Neural progenitor cell (in vitro differentiated cells): ENCODE results near the gene FER. TPM values are rescaled to one million over a fixed set of nuclear protein-coding genes. Genes with fewer than 3 reads are reported as not detected.

ENCODE experiments used
- DNase-seq: peaks from one replicate; pipeline ENCODE4 v3.0.0-alpha.2; 2016; ENCODE audit warnings: low spot score
- H2AFZ ChIP-seq: fragments of 200-600 bp; sonication (generic); replicated peaks from 2 replicates; pipeline ENCODE4 v1.6.1; 2016; ENCODE audit warnings: antibody characterized with exemption
- H3F3A ChIP-seq: fragments of 200-600 bp; sonication (generic); 2 replicates; pipeline ENCODE4 v1.6.1; 2016; ENCODE audit warnings: antibody characterized with exemption, low read depth
- H3K27ac ChIP-seq: fragments of 200-600 bp; sonication (generic); 2 replicates; pipeline ENCODE4 v1.5.1; 2016; ENCODE audit warnings: mild to moderate bottlenecking
- H3K27me3 ChIP-seq: fragments of 200-600 bp; sonication (generic); 2 replicates; pipeline ENCODE4 v1.6.1; 2016; ENCODE audit warnings: mild to moderate bottlenecking, moderate library complexity
- H3K36me3 ChIP-seq: fragments of 200-600 bp; sonication (generic); 2 replicates; pipeline ENCODE4 v1.5.1; 2016
- H3K4me1 ChIP-seq: fragments of 200-600 bp; sonication (generic); 2 replicates; pipeline ENCODE4 v1.6.1; 2016; ENCODE audit warnings: mixed run types
- H3K4me2 ChIP-seq: fragments of 200-600 bp; sonication (generic); 2 replicates; pipeline ENCODE4 v1.6.1; 2016
- H3K4me3 ChIP-seq: fragments of 200-600 bp; sonication (generic); 2 replicates; pipeline ENCODE4 v1.5.1; 2016
- H3K79me2 ChIP-seq: fragments of 200-600 bp; sonication (generic); 2 replicates; pipeline ENCODE4 v1.6.1; 2016; ENCODE audit warnings: low read depth
- H3K9ac ChIP-seq: fragments of 200-600 bp; sonication (generic); 2 replicates; pipeline ENCODE4 v1.6.1; 2016
- H3K9me3 ChIP-seq: fragments of 200-600 bp; sonication (generic); 2 replicates; pipeline ENCODE4 v1.5.1; 2016; ENCODE audit warnings: low read depth
- H4K20me1 ChIP-seq: fragments of 200-600 bp; sonication (generic); 2 replicates; pipeline ENCODE4 v1.6.1; 2016; ENCODE audit warnings: low read depth
- H3K27ac Mint-ChIP-seq: 3 replicates; pipeline ENCODE4 v1.8.0; 2021; ENCODE audit warnings: mixed read lengths
- H3K27me3 Mint-ChIP-seq: 2 replicates; pipeline ENCODE4 v1.8.0; 2022; ENCODE audit warnings: low read depth, mild to moderate bottlenecking, inconsistent platforms, moderate library complexity, mixed read lengths; ENCODE audit not compliant: insufficient read depth
- H3K36me3 Mint-ChIP-seq: 3 replicates; pipeline ENCODE4 v1.8.0; 2021; ENCODE audit warnings: mixed read lengths
- H3K4me1 Mint-ChIP-seq: 3 replicates; pipeline ENCODE4 v1.8.0; 2021; ENCODE audit warnings: mixed read lengths
- H3K4me3 Mint-ChIP-seq: 3 replicates; pipeline ENCODE4 v1.8.0; 2021; ENCODE audit warnings: mild to moderate bottlenecking, moderate library complexity, mixed read lengths
- H3K9me3 Mint-ChIP-seq: 3 replicates; pipeline ENCODE4 v1.8.0; 2020; ENCODE audit warnings: mixed read lengths
- EZH2 ChIP-seq: fragments of 200-600 bp; sonication (generic); IDR thresholded peaks from 2 replicates; pipeline ENCODE4 v1.6.1; 2017; ENCODE audit warnings: antibody characterized with exemption, mild to moderate bottlenecking, moderate library complexity
- EZH2phosphoT487 ChIP-seq: fragments of 200-600 bp; sonication (generic); IDR thresholded peaks from 2 replicates; pipeline ENCODE4 v1.6.1; 2017; ENCODE audit warnings: antibody characterized with exemption
- total RNA-seq: library from RNA; depleted of rRNA; stranded (reverse); fragments of >200 nt; gene quantifications from 2 replicates; pipeline ENCODE4 v1.2.3, GENCODE V29; 2015; ENCODE audit warnings: low replicate concordance
- TF ChIP-seq, protein P1 (sequence below): fragments of 200-600 bp; sonication (generic); IDR thresholded peaks from 2 replicates; pipeline ENCODE4 v1.5.1; 2017; ENCODE audit warnings: antibody characterized with exemption, mild to moderate bottlenecking

Gene FER
- total RNA-seq, 1 donor from 2014 or later = 25.0 TPM

DNA sequence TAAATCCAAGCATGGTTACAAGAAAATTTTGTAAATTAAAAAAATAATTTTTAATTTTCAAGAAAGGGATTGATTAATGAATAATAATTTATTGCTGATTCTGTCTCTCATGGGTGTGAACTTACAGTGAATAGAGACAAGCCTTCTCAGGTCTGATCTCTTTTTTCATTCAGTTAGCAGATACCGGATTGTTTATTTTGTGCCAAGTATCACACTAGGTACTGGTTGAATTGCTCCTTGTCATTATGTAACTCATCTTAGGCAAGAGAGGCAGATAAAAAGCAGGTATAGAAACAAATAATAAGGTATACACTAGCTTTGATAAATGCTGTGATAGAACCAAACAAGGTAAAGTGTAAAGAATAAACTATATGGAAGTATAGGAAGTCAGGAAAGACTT lies 378.8 kb downstream of the FER start:
- Mint-ChIP-seq H3K27me3 (no peaks in the 10 kb centered on the region), H3K36me3 (no peaks in the 10 kb centered on the region), H3K9me3 (peaks cover 7% of the 10 kb centered on the region), H3K4me1 (peaks cover 5% of the 10 kb centered on the region), H3K27ac (no peak overlapping the region), H3K4me3 (no peak overlapping the region)
- H3K36me3 ChIP-seq = no peaks in the 10 kb centered on the region
- H3K9me3 ChIP-seq = peaks cover 4% of the 10 kb centered on the region
- no peak overlapping the region for H2AFZ ChIP-seq
- TF ChIP-seq, protein P1, sequence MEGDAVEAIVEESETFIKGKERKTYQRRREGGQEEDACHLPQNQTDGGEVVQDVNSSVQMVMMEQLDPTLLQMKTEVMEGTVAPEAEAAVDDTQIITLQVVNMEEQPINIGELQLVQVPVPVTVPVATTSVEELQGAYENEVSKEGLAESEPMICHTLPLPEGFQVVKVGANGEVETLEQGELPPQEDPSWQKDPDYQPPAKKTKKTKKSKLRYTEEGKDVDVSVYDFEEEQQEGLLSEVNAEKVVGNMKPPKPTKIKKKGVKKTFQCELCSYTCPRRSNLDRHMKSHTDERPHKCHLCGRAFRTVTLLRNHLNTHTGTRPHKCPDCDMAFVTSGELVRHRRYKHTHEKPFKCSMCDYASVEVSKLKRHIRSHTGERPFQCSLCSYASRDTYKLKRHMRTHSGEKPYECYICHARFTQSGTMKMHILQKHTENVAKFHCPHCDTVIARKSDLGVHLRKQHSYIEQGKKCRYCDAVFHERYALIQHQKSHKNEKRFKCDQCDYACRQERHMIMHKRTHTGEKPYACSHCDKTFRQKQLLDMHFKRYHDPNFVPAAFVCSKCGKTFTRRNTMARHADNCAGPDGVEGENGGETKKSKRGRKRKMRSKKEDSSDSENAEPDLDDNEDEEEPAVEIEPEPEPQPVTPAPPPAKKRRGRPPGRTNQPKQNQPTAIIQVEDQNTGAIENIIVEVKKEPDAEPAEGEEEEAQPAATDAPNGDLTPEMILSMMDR = no peak
- TF ChIP-seq EZH2 (no peak), EZH2phosphoT487 (no peak)
- no peaks in the 10 kb centered on the region for H3K27me3 ChIP-seq
- H3K4me2 ChIP-seq = no peak overlapping the region
- DNase-seq = no peak
- H4K20me1 ChIP-seq = no peaks in the 10 kb centered on the region
- no peak overlapping the region for H3K9ac ChIP-seq
- H3K79me2 ChIP-seq = no peaks in the 10 kb centered on the region
- H3K4me3 ChIP-seq = no peak overlapping the region
- no peak overlapping the region for H3K27ac ChIP-seq
- H3F3A ChIP-seq = no peaks in the 10 kb centered on the region
- peaks cover 7% of the 10 kb centered on the region for H3K4me1 ChIP-seq

DNA sequence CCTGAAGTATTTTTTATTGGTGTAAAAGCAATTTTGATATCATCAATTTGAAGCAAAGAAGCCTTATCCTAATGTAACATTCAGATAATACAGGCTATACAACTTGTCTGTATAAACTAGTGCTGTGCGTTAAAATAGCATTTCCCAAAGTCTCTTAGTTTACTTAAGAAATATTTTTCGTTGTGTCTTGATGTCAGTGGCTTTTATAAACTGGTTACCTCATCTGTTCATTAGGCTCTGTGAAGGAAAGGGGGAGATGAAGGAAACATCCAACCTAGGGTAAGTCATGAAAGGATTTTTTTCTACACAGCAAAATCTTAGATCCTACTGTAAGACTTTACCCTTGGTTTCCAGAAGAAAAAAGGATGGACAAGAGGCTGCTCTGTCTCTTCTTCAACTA lies 389.2 kb downstream of the FER start:
- Histone ChIP-seq H3K4me1 (no peaks in the 10 kb centered on the region), H3K9me3 (no peaks in the 10 kb centered on the region), H3K4me2 (no peak overlapping the region), H3K27me3 (no peaks in the 10 kb centered on the region), H3F3A (no peaks in the 10 kb centered on the region), H4K20me1 (no peaks in the 10 kb centered on the region), H3K27ac (no peak overlapping the region), H3K4me3 (no peak overlapping the region), H3K36me3 (no peaks in the 10 kb centered on the region), H3K79me2 (no peaks in the 10 kb centered on the region), H2AFZ (no peak overlapping the region), H3K9ac (no peak overlapping the region)
- H3K9me3 Mint-ChIP-seq = no peaks in the 10 kb centered on the region
- H3K4me1 Mint-ChIP-seq = peaks cover 2% of the 10 kb centered on the region
- DNase-seq = no peak
- TF ChIP-seq EZH2phosphoT487 = no peak
- TF ChIP-seq, protein P1 = no peak
- H3K36me3 Mint-ChIP-seq = no peaks in the 10 kb centered on the region
- no peak overlapping the region for H3K27ac Mint-ChIP-seq
- no peak overlapping the region for H3K4me3 Mint-ChIP-seq
- no peaks in the 10 kb centered on the region for H3K27me3 Mint-ChIP-seq

DNA sequence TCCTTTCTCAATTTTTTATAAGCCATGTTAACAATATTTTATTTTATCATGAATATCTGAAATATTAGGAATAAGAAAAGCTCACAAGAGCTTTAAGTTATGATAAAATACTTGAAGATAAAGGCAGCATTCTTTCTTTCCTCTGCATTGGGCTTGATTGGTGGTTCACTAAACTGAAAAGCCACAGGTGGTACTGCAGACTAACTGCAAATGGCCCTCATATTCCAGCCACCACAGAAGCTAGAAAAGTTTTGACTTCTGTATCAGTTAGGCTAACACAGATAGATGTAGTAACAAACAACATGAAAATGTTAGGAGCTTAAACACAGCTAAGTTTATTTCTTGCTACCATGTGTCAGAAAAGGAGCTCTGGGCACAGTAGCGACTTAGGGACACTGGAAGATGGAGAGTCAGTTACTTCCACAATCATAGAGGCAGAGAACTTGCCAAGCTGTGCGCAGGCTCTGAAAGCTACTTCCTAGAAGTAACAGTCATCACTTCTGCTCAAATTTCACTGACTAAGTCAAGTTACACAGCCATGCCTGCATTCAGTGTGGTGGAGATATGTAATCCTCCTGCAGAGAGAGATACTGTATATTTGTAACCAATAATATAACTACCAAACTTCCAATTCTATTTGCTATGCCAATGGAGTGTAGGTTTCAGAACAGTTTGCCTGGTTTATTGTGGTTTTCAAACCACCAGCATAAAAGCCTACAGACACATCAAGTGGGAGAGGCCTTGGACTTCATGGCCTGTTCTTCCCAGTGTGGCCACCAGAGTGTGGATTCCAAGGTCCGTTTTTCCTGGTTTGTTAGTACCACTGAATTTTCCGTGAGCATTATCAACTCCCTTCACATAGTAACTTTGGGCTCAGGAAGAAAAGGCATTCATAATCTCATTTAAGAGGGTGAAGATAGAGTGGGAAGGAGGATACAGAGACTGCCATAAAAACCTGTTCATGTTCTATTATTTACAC lies 393.8 kb downstream of the FER start:
- TF ChIP-seq EZH2phosphoT487 = no peak
- TF ChIP-seq EZH2 = no peak
- TF ChIP-seq, protein P1 = peak; percentile 21
- Mint-ChIP-seq H3K9me3 (no peaks in the 10 kb centered on the region), H3K4me1 (peaks cover 2% of the 10 kb centered on the region), H3K4me3 (no peak overlapping the region), H3K27me3 (no peaks in the 10 kb centered on the region), H3K27ac (no peak overlapping the region), H3K36me3 (no peaks in the 10 kb centered on the region)
- Histone ChIP-seq H3K9me3 (no peaks in the 10 kb centered on the region), H3K9ac (no peak overlapping the region), H3F3A (no peaks in the 10 kb centered on the region), H3K4me2 (no peak overlapping the region), H4K20me1 (no peaks in the 10 kb centered on the region), H3K27ac (no peak overlapping the region), H3K4me1 (no peaks in the 10 kb centered on the region), H2AFZ (no peak overlapping the region), H3K4me3 (no peak overlapping the region), H3K79me2 (no peaks in the 10 kb centered on the region), H3K27me3 (no peaks in the 10 kb centered on the region), H3K36me3 (no peaks in the 10 kb centered on the region)
- DNase-seq = peak; percentile 14
